ENCODE measurements around the gene LRRK1.

- TF ChIP-seq POLR2A (IDR thresholded peaks at IDR 0.05) (no peak), CTCF (IDR thresholded peaks at IDR 0.05) (no peak)
Observed at GRCh38 chr15:100891307-100892012, 27.7 kb upstream of the LRRK1 start.
